HepG2 (cell line): Measurements from ENCODE around the gene ARHGEF16. TPM values are rescaled to one million over a fixed set of nuclear protein-coding genes. Genes with fewer than 3 reads are reported as not detected.

Experiments
- ATF7 ChIP-seq, 2 experiments: fragments of 450-650 bp in 1 of 2; sonication (generic) in 1 of 2; formaldehyde crosslinking in 1 of 2; IDR thresholded peaks; 2 replicates each; pipeline versions ENCODE4 v1.4.0 to v1.6.1; 2016 to 2020; ENCODE audit warnings: antibody characterized with exemption in 1 of 2, mild to moderate bottlenecking in 1 of 2, missing genetic modification reagents in 1 of 2
- FOXJ3 ChIP-seq: sonication (generic); formaldehyde crosslinking; IDR thresholded peaks from 2 replicates; pipeline ENCODE4 v1.4.0; 2020; ENCODE audit warnings: missing genetic modification reagents, mild to moderate bottlenecking, borderline replicate concordance
- HOXA5 ChIP-seq: sonication (generic); formaldehyde crosslinking; IDR thresholded peaks from 2 replicates; pipeline ENCODE4 v1.4.0; 2020; ENCODE audit warnings: missing genetic modification reagents
- MYC ChIP-seq: sonication (generic); formaldehyde crosslinking; IDR thresholded peaks from 2 replicates; pipeline ENCODE4 v1.9.0; 2021; ENCODE audit warnings: missing genetic modification reagents, borderline replicate concordance
- NCOA5 ChIP-seq: sonication (generic); formaldehyde crosslinking; IDR thresholded peaks from 2 replicates; pipeline ENCODE4 v1.4.0; 2020; ENCODE audit warnings: missing genetic modification reagents
- POGZ ChIP-seq: sonication (generic); formaldehyde crosslinking; IDR thresholded peaks from 2 replicates; pipeline ENCODE4 v1.4.0; 2020; ENCODE audit warnings: mild to moderate bottlenecking, missing genetic modification reagents
- RBM22 ChIP-seq: fragments of 200-400 bp; formaldehyde crosslinking; optimal IDR thresholded peaks from 2 replicates; pipeline ENCODE3; 2017; ENCODE audit warnings: mild to moderate bottlenecking, low read length, moderate library complexity
- TBL1XR1 ChIP-seq: fragments of 150-350 bp; IDR thresholded peaks from 2 replicates; pipeline ENCODE4 v1.6.1; 2014; ENCODE audit warnings: borderline replicate concordance, low read length; ENCODE audit not compliant: partially characterized antibody
- ZNF329 ChIP-seq: sonication (generic); formaldehyde crosslinking; IDR thresholded peaks from 2 replicates; pipeline ENCODE4 v1.9.0; 2021; ENCODE audit warnings: low read depth, mild to moderate bottlenecking, missing genetic modification reagents
- ZNF550 ChIP-seq: sonication (generic); formaldehyde crosslinking; IDR thresholded peaks from 2 replicates; pipeline ENCODE4 v1.4.0; 2020; ENCODE audit warnings: mild to moderate bottlenecking, missing genetic modification reagents, borderline replicate concordance
- ZNF567 ChIP-seq: sonication (generic); formaldehyde crosslinking; IDR thresholded peaks from 2 replicates; pipeline ENCODE4 v1.8.1; 2023; ENCODE audit warnings: mild to moderate bottlenecking, missing genetic modification reagents, borderline replicate concordance
- ZNF589 ChIP-seq: sonication (generic); formaldehyde crosslinking; conservative IDR thresholded peaks from 2 replicates; pipeline ENCODE4 v1.8.0; 2022; ENCODE audit warnings: mild to moderate bottlenecking, moderate library complexity, missing genetic modification reagents
- ZNF766 ChIP-seq: sonication (generic); formaldehyde crosslinking; IDR thresholded peaks from 2 replicates; pipeline ENCODE4 v1.5.0; 2020; ENCODE audit warnings: missing genetic modification reagents, borderline replicate concordance
- polyA plus RNA-seq, 8 experiments: library from polyadenylated mRNA; depleted of rRNA in 3 of 8; stranded (reverse) in 7 of 8; unstranded in 1 of 8; fragments of >200 nt; fragmentation: Illumina TruSeq in 4 of 8; extraction: Trizol in 4 of 8; gene quantifications; 2 replicates each; pipeline versions ENCODE4 v1.2.1 to v1.2.3, GENCODE V29; 2011 to 2016; ENCODE audit warnings: low read depth in 4 of 8, missing spikeins in 1 of 8, mixed read lengths in 1 of 8; ENCODE audit not compliant: insufficient read depth in 1 of 8
- total RNA-seq, 5 experiments: library from RNA; depleted of rRNA; stranded (reverse); fragments of >200 nt; fragmentation: Illumina TruSeq; extraction: Trizol; gene quantifications; 2 replicates each; pipeline ENCODE4 v1.2.3, GENCODE V29; 2016; ENCODE audit warnings: low read depth in 1 of 5
- TF ChIP-seq, protein P1 (sequence below): sonication (generic); formaldehyde crosslinking; IDR thresholded peaks from 2 replicates; pipeline ENCODE4 v1.8.0; 2022; ENCODE audit warnings: mild to moderate bottlenecking, missing genetic modification reagents, moderate library complexity
- TF ChIP-seq, protein P2 (sequence below): sonication (generic); formaldehyde crosslinking; IDR thresholded peaks from 2 replicates; pipeline ENCODE4 v1.8.0; 2022; ENCODE audit warnings: mild to moderate bottlenecking, missing genetic modification reagents
- TF ChIP-seq, protein P3 (sequence below), 2 experiments: IDR thresholded peaks; 2 replicates each; pipeline ENCODE4 v1.6.1; 2011 to 2012; ENCODE audit warnings: low read length in 2 of 2, borderline replicate concordance in 1 of 2, low read depth in 1 of 2, mild to moderate bottlenecking in 1 of 2, moderate library complexity in 1 of 2
- TF ChIP-seq, protein P4 (sequence below): sonication (generic); formaldehyde crosslinking; IDR thresholded peaks from 2 replicates; pipeline ENCODE4 v1.4.0; 2020; ENCODE audit warnings: missing genetic modification reagents, mild to moderate bottlenecking, borderline replicate concordance
- TF ChIP-seq, protein P5 (sequence below): sonication (generic); formaldehyde crosslinking; IDR thresholded peaks from 2 replicates; pipeline ENCODE4 v1.4.0; 2020; ENCODE audit warnings: mild to moderate bottlenecking, low read depth, missing genetic modification reagents
- TF ChIP-seq, protein P6 (sequence below): sonication (generic); formaldehyde crosslinking; IDR thresholded peaks from 2 replicates; pipeline ENCODE4 v1.5.0; 2020; ENCODE audit warnings: mild to moderate bottlenecking, missing genetic modification reagents, borderline replicate concordance

Gene ARHGEF16
- total and polyA plus RNA-seq, 2 of the 13 experiments (the other 11 are each of a cell fraction or from before 2014, with no cell fraction given) = 20.3 to 39.9 TPM

DNA sequence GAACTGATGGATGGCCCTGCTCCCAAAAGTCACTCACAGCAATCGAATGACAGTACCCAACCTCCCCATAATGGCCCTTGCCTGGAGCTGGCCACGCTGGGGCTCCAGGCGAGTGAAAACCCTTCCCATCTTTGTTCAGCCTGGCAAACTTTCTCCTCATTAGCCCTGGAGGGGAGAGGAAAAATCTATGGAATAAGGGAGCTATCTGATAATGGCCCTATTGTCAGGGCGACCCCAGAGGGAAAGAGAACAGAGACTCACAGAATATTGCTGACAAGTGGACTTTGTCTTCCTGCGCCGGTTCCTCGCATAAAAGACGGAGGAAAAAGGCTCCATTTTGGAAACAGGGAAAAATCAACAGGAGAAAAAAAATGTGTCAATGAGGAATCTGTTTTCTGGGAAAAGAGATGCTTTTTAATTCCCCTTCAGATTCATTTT lies 13.0 kb upstream of the ARHGEF16 start (continued):
- TF ChIP-seq, protein P1, sequence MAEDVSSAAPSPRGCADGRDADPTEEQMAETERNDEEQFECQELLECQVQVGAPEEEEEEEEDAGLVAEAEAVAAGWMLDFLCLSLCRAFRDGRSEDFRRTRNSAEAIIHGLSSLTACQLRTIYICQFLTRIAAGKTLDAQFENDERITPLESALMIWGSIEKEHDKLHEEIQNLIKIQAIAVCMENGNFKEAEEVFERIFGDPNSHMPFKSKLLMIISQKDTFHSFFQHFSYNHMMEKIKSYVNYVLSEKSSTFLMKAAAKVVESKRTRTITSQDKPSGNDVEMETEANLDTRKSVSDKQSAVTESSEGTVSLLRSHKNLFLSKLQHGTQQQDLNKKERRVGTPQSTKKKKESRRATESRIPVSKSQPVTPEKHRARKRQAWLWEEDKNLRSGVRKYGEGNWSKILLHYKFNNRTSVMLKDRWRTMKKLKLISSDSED (CRISPR knock-in tag) = no peak
- TF ChIP-seq RBM22 (no peak), NCOA5 (CRISPR knock-in tag) (no peak), ZNF766 (no peak), HOXA5 (CRISPR knock-in tag) (no peak), ATF7 (IDR thresholded peaks at IDR 0.05) (no peak), ATF7 (CRISPR knock-in tag; IDR thresholded peaks at IDR 0.05) (no peak), TBL1XR1 (no peak), ZNF589 (no peak), ZNF567 (CRISPR knock-in tag) (no peak), ZNF550 (CRISPR knock-in tag) (no peak), ZNF329 (CRISPR knock-in tag) (no peak), POGZ (CRISPR knock-in tag) (no peak), FOXJ3 (CRISPR knock-in tag) (no peak), MYC (CRISPR knock-in tag) (no peak)
- TF ChIP-seq, protein P2, sequence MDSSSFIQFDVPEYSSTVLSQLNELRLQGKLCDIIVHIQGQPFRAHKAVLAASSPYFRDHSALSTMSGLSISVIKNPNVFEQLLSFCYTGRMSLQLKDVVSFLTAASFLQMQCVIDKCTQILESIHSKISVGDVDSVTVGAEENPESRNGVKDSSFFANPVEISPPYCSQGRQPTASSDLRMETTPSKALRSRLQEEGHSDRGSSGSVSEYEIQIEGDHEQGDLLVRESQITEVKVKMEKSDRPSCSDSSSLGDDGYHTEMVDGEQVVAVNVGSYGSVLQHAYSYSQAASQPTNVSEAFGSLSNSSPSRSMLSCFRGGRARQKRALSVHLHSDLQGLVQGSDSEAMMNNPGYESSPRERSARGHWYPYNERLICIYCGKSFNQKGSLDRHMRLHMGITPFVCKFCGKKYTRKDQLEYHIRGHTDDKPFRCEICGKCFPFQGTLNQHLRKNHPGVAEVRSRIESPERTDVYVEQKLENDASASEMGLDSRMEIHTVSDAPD (CRISPR knock-in tag) = no peak
- TF ChIP-seq, protein P3, sequence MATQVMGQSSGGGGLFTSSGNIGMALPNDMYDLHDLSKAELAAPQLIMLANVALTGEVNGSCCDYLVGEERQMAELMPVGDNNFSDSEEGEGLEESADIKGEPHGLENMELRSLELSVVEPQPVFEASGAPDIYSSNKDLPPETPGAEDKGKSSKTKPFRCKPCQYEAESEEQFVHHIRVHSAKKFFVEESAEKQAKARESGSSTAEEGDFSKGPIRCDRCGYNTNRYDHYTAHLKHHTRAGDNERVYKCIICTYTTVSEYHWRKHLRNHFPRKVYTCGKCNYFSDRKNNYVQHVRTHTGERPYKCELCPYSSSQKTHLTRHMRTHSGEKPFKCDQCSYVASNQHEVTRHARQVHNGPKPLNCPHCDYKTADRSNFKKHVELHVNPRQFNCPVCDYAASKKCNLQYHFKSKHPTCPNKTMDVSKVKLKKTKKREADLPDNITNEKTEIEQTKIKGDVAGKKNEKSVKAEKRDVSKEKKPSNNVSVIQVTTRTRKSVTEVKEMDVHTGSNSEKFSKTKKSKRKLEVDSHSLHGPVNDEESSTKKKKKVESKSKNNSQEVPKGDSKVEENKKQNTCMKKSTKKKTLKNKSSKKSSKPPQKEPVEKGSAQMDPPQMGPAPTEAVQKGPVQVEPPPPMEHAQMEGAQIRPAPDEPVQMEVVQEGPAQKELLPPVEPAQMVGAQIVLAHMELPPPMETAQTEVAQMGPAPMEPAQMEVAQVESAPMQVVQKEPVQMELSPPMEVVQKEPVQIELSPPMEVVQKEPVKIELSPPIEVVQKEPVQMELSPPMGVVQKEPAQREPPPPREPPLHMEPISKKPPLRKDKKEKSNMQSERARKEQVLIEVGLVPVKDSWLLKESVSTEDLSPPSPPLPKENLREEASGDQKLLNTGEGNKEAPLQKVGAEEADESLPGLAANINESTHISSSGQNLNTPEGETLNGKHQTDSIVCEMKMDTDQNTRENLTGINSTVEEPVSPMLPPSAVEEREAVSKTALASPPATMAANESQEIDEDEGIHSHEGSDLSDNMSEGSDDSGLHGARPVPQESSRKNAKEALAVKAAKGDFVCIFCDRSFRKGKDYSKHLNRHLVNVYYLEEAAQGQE (IDR thresholded peaks at IDR 0.05; ENCODE audit: borderline replicate concordance in 1 of 2, low read depth in 1 of 2, low read length in 2 of 2) = no peak
- TF ChIP-seq, protein P4, sequence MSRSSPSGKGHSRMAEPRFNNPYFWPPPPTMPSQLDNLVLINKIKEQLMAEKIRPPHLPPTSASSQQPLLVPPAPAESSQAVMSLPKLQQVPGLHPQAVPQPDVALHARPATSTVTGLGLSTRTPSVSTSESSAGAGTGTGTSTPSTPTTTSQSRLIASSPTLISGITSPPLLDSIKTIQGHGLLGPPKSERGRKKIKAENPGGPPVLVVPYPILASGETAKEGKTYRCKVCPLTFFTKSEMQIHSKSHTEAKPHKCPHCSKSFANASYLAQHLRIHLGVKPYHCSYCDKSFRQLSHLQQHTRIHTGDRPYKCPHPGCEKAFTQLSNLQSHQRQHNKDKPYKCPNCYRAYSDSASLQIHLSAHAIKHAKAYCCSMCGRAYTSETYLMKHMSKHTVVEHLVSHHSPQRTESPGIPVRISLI (CRISPR knock-in tag) = peak; percentile 56; the same call in 1 of the 2 replicates
- TF ChIP-seq, protein P5, sequence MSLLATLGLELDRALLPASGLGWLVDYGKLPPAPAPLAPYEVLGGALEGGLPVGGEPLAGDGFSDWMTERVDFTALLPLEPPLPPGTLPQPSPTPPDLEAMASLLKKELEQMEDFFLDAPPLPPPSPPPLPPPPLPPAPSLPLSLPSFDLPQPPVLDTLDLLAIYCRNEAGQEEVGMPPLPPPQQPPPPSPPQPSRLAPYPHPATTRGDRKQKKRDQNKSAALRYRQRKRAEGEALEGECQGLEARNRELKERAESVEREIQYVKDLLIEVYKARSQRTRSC (CRISPR knock-in tag) = no peak
- TF ChIP-seq, protein P6, sequence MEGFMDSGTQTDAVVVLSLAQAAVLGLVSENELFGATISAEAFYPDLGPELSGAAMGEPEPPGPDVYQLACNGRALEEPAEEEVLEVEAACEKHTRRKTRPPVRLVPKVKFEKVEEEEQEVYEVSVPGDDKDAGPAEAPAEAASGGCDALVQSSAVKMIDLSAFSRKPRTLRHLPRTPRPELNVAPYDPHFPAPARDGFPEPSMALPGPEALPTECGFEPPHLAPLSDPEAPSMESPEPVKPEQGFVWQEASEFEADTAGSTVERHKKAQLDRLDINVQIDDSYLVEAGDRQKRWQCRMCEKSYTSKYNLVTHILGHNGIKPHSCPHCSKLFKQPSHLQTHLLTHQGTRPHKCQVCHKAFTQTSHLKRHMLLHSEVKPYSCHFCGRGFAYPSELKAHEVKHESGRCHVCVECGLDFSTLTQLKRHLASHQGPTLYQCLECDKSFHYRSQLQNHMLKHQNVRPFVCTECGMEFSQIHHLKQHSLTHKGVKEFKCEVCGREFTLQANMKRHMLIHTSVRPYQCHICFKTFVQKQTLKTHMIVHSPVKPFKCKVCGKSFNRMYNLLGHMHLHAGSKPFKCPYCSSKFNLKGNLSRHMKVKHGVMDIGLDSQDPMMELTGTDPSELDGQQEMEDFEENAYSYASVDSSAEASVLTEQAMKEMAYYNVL (CRISPR knock-in tag) = 0 out of 2 replicates have a peak, but pooled peaks have one; percentile 29
